HL-60 (cell line): ENCODE data around the gene RND1.

Experiments
- DNase-seq, 2 experiments: peaks; one replicate each; pipeline ENCODE4 v3.0.0-alpha.2; 2010 to 2020; ENCODE audit warnings: low read depth in 1 of 2, low spot score in 1 of 2
- H3K27ac ChIP-seq: fragments of 250-450 bp; sonication (Bioruptor Pico); replicated peaks from 2 replicates; pipeline ENCODE4 v1.5.1; 2020; ENCODE audit warnings: mild to moderate bottlenecking, moderate library complexity
- H3K27me3 ChIP-seq: fragments of 250-450 bp; sonication (Bioruptor Pico); 2 replicates; pipeline ENCODE4 v1.5.1; 2021; ENCODE audit warnings: mild to moderate bottlenecking, moderate library complexity; ENCODE audit not compliant: insufficient read depth, poor library complexity, severe bottlenecking
- H3K4me3 ChIP-seq: replicated peaks from 2 replicates; pipeline ENCODE4 v1.5.1; 2011; ENCODE audit warnings: mild to moderate bottlenecking, control low read depth, low read length; ENCODE audit not compliant: insufficient read depth
- GABPA ChIP-seq: IDR thresholded peaks from 2 replicates; pipeline ENCODE4 v1.6.1; 2012; ENCODE audit warnings: low read depth
- POLR2AphosphoS5 ChIP-seq: IDR thresholded peaks from 2 replicates; pipeline ENCODE4 v1.6.1; 2012; ENCODE audit warnings: low read depth
- REST ChIP-seq: IDR thresholded peaks from 2 replicates; pipeline ENCODE4 v1.6.1; 2012; ENCODE audit warnings: low read depth; ENCODE audit not compliant: insufficient replicate concordance
- SPI1 ChIP-seq: IDR thresholded peaks from 2 replicates; pipeline ENCODE4 v1.6.1; 2012; ENCODE audit warnings: low read depth, mild to moderate bottlenecking, borderline replicate concordance
- TF ChIP-seq, protein P1 (sequence below): IDR thresholded peaks from one replicate; pipeline ENCODE4 v1.5.1; 2011; ENCODE audit warnings: low read length, control low read depth, inconsistent platforms; ENCODE audit not compliant: insufficient read depth

RND1 gene

DNA sequence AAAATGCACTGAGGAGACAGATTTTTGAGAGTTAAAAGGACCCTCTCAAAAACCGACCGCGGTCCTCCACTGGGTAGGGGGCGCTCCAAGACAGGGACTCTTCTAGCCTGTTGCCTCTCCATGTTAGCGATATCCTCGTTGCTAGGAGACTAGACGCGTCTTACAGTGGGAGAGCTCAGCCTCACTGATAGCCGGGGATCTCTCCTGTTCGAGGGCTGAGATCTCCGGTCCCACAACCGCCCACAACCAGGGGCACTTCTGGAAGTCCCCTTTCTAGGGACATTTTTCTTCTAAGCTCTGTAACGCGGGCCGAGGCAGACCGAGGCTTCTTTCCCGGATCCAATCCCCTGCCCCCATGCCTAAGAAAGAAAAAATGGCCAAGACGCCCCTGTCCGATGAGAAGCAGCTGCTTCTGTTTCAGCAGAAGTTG is 38.3 kb upstream of the RND1 start:
- DNase-seq, result peak; percentile 47 to 87
- H3K27ac ChIP-seq, result no peak overlapping the region
- no peak for TF ChIP-seq REST
- TF ChIP-seq, protein P1, sequence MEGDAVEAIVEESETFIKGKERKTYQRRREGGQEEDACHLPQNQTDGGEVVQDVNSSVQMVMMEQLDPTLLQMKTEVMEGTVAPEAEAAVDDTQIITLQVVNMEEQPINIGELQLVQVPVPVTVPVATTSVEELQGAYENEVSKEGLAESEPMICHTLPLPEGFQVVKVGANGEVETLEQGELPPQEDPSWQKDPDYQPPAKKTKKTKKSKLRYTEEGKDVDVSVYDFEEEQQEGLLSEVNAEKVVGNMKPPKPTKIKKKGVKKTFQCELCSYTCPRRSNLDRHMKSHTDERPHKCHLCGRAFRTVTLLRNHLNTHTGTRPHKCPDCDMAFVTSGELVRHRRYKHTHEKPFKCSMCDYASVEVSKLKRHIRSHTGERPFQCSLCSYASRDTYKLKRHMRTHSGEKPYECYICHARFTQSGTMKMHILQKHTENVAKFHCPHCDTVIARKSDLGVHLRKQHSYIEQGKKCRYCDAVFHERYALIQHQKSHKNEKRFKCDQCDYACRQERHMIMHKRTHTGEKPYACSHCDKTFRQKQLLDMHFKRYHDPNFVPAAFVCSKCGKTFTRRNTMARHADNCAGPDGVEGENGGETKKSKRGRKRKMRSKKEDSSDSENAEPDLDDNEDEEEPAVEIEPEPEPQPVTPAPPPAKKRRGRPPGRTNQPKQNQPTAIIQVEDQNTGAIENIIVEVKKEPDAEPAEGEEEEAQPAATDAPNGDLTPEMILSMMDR, result peak; percentile 37
- H3K27me3 ChIP-seq, result no peaks in the 10 kb centered on the region
- H3K4me3 ChIP-seq, result peak overlapping the region; percentile 43

- TF ChIP-seq, protein P1, result no peak
- no peak for TF ChIP-seq REST
- TF ChIP-seq POLR2AphosphoS5, result no peak
- TF ChIP-seq GABPA, result no peak
- TF ChIP-seq SPI1, result no peak
- no peak for DNase-seq
- no peak overlapping the region for H3K4me3 ChIP-seq
- H3K27ac ChIP-seq, result no peak overlapping the region
- H3K27me3 ChIP-seq, result no peaks in the 10 kb centered on the region
Measured at GRCh38 chr12:48903363-48903981, 37.8 kb upstream of the RND1 start.

- TF ChIP-seq SPI1, result no peak
- TF ChIP-seq POLR2AphosphoS5, result no peak
- TF ChIP-seq, protein P1, result no peak
- TF ChIP-seq REST, result no peak
- no peak for TF ChIP-seq GABPA
- Histone ChIP-seq H3K4me3 (no peak overlapping the region), H3K27me3 (no peaks in the 10 kb centered on the region), H3K27ac (no peak overlapping the region)
- DNase-seq, result no peak
Measured at GRCh38 chr12:48901278-48901677, 35.6 kb upstream of the RND1 start.
